Stimulated activated CD4-positive, alpha-beta T cell treated with anti-CD3 and anti-CD28 coated beads, Interleukin-4, amount 100 ng/mL, for 4 hours (primary cell): ENCODE measurements around the gene MALAT1.
A peak's percentile ranks its signal among the peaks of the same experiment; 100 is the strongest.
"Not testable (repeated sequence)": the region's sequence is repeated elsewhere in the genome, so short reads cannot be mapped to it uniquely, and the experiment has no call there.

Experiments used
- DNase-seq, 2 experiments: peaks; one replicate each; pipeline ENCODE4 v3.0.0-alpha.2; 2020

MALAT1 gene

GRCh38 chr11:65522718-65523630, 24.1 kb downstream of the MALAT1 start:
- DNase-seq = peak in 1 of 2 experiments; percentile 62

GRCh38 chr11:65523631-65523968, 24.8 kb downstream of the MALAT1 start:
- not testable (repeated sequence) for DNase-seq

- DNase-seq = no peak
Measured at GRCh38 chr11:65524014-65524740, 25.3 kb downstream of the MALAT1 start.

GRCh38 chr11:65524741-65525545, 26.1 kb downstream of the MALAT1 start, which contains the start of gene SCYL1:
SCYL1 (plus strand) TSS chr11:65525083; CDS start chr11:65525154, 71 bp downstream.
- peak; percentile 74 to 83 for DNase-seq

DNA sequence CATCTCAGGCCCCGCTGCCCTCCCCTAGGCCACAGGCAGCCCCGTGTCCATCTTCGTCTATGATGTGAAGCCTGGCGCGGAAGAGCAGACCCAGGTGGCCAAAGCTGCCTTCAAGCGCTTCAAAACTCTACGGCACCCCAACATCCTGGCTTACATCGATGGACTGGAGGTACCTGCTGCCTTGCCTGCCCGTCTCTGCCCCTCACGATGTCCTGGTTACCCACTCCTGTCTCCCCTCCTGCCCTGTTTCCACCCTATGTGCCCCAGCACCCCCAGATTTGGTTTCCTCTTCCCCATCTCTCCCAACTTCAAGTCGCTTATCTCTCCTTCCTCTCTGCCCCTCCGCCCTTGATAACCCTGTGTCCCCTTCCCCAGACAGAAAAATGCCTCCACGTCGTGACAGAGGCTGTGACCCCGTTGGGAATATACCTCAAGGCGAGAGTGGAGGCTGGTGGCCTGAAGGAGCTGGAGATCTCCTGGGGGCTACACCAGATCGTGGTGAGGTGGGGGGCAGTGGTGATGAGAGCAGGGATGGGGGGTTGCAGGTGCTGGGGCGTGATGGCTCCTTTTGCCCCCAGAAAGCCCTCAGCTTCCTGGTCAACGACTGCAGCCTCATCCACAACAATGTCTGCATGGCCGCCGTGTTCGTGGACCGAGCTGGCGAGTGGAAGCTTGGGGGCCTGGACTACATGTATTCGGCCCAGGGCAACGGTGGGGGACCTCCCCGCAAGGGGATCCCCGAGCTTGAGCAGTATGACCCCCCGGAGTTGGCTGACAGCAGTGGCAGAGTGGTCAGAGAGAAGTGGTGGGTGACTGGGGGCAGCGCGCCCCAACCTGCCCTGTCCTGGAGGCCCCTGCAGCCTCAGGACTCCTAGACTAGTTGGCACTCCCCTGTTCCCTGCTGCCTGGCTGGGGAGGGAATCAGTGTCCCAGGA, 27.0 kb downstream of the MALAT1 start:
- no peak for DNase-seq

DNA sequence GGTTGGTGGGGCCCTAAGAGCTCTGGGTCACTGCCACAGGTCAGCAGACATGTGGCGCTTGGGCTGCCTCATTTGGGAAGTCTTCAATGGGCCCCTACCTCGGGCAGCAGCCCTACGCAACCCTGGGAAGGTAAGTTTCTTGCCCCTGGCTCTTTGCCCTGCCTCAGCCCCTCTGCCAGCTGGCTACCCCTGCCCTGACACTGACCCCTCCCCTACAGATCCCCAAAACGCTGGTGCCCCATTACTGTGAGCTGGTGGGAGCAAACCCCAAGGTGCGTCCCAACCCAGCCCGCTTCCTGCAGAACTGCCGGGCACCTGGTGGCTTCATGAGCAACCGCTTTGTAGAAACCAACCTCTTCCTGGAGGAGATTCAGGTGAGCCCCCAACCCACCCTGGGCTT, 27.9 kb downstream of the MALAT1 start:
- DNase-seq = no peak

DNA sequence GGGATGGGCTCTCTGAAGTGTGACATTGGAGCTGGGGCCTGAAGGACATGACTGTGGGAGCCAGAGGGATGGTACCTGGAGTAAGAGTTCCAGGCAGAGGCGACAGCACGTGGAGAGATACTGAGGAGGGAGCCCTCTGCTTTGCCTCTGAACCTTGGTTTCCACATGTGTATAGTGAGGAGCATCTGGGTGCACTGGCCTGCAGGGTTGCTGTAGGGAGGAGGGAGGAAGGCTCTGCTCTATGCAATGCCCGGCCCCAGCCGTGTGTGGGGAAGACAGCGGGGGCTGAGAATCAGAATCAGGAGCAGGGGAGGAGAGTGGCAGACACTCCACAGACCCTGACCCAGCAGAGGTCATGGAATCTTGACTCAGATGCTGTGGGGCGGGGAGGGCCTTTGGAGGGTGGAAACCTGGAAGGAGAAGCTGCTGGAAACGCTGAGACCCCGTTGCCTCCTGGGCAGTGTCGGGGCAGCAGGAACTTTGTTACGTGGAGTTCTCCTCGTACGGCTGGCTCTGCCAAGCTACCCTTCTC, 30.0 kb downstream of the MALAT1 start:
- DNase-seq = no peak

GRCh38 chr11:65529475-65530156, 30.8 kb downstream of the MALAT1 start:
- DNase-seq = no peak

GRCh38 chr11:65530157-65530496, 31.3 kb downstream of the MALAT1 start:
- DNase-seq = no peak

DNA sequence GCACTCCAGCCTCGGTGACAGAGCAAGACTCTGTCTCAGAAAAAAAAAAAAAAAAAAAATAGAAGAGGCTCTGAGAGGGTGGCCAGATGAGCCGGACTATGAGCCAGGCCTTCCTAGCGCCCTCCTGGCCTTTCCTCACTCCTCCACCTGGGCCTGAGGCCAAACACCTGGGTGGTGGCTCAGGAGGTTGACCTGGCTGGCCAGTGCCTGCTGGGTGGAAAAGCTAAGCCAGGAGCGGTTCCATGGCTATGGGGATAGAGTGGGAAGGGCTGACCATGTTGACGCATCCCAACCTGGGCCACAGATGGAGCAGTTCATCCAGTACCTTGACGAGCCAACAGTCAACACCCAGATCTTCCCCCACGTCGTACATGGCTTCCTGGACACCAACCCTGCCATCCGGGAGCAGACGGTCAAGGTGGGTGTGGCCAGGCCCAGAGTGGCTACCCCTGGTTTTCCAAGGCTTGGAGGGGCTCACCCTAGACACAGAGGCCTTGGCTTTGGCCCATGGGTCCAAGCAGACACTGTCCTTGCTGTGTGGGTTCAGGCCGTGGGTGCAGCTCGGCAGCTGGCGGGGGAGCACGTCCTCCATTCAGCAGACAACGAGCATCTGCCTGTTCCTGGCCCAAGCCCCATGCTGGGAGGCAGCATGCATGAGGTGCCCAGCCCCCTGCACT, 33.7 kb downstream of the MALAT1 start:
- DNase-seq = no peak

DNA sequence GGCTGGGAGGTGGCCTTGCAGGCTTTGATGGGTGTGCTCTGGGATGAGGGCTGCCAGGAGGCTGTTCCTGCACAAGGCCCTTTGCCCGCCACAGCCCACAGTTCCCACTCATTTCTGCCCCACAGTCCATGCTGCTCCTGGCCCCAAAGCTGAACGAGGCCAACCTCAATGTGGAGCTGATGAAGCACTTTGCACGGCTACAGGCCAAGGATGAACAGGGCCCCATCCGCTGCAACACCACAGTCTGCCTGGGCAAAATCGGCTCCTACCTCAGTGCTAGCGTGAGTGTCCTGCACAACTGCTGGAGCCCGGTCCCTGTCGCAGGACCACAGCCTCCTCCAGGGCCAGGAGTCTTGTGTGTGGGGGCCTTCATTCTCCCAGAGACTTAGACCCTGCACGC, 36.3 kb downstream of the MALAT1 start:
- no peak for DNase-seq

DNA sequence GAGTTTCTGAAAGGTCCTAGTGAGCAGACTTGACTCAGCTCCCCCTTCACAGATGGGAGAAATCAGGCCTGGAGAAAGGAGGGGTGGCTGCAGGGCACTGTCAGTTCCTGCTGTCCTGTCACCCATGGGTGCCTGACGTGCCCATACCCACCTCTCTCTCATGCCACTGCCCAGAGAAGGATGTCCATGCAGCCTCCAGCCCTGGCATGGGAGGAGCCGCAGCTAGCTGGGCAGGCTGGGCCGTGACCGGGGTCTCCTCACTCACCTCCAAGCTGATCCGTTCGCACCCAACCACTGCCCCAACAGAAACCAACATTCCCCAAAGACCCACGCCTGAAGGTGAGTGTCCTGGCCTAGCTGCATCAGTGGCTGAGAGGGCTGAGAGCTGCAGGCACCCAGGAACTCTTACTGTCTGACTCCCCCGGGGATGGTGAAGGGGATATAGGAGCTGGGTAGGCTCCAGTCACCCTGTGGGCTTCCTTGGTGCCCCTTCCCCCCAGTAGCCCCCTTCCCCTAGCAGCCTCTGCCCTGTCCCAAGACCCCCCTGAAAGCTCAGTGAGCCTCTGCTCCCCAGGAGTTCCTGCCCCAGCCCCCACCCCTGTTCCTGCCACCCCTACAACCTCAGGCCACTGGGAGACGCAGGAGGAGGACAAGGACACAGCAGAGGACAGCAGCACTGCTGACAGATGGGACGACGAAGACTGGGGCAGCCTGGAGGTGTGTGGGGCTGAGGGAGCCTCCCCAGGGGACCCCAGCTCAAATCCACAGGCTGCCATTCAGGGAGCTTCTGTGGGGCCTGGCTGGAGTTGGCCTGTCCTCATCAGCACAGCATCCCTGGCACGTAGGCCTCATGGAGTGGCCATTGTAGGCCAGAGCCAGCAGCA, 37.8 kb downstream of the MALAT1 start:
- DNase-seq = no peak

DNA sequence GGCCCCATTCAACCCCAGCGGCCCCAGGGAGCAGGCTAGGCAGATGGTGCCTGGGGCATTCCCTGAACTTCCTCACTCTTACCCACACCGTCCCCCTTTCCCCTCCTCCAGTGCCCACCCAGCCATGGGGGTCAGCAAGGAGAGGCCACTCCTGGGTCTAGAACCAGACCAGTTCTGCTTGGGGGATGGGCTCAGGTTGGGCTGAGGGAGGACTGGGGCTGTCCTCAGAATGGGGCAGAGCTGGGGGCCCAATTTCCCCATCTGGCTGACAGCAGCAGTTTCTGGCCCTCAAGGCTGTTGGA, 38.4 kb downstream of the MALAT1 start:
- DNase-seq = no peak

GRCh38 chr11:65537620-65538231, 38.9 kb downstream of the MALAT1 start:
- no peak for DNase-seq

DNA sequence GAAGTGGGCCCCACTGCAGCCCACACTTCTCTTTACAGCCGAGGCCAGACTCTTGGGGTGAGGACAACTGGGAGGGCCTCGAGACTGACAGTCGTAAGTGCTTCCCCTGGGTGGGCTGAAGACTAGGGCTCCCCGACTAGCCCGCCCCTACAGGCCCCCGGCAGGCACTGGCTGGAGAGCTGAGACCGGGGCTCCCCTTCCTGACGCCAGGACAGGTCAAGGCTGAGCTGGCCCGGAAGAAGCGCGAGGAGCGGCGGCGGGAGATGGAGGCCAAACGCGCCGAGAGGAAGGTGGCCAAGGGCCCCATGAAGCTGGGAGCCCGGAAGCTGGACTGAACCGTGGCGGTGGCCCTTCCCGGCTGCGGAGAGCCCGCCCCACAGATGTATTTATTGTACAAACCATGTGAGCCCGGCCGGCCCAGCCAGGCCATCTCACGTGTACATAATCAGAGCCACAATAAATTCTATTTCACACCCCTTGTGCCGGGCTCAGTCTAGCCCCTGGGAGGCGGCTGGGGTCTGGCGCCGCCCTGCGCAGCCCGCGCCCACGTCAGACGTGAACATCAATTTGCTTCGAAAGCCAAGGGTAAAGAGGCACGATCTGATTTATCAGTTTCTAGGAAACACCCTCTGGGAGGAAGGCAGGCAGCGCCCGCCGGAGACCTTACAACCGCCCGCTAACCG, 39.5 kb downstream of the MALAT1 start:
- DNase-seq = no peak

DNA sequence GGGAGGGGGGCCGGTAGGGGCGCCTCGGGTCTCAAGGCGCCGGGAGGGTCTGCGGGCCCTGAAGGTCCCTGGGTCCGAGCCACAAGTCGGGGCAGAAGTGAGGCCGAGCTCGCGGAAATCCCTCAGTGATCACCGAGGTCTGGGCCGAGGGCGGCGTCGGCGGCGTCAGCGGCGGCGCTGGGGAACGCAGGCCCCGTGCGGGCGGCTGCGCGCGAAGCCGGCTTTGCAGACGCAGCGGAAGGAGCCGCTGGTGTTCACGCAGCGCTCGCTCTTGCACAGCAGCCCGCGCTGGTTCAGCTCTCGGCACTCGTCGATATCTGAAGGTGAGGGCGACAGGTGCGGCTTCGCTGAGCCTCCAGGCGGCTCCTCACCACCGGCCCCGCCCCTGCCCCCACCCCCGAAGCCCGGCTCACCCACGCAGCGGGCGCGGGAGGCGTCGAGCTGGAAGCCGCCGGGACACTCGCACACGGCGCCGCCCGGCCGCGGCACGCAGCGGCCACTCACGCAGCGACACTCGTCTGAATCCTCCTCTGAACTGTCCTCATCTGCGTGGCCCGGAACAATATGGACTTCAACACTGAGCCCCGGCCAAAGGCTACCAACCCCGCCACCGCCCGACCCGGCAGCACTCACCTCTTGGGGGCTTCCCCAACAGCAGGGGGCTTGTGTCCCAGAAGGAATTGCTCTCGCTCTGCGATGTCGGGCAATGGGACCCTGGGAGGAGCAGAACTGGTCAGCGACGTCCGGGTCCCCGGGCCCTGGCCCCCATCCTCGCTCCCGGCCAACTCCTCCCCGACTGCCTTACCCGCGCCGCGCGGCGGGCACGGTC, 40.3 kb downstream of the MALAT1 start:
- DNase-seq = no peak

DNA sequence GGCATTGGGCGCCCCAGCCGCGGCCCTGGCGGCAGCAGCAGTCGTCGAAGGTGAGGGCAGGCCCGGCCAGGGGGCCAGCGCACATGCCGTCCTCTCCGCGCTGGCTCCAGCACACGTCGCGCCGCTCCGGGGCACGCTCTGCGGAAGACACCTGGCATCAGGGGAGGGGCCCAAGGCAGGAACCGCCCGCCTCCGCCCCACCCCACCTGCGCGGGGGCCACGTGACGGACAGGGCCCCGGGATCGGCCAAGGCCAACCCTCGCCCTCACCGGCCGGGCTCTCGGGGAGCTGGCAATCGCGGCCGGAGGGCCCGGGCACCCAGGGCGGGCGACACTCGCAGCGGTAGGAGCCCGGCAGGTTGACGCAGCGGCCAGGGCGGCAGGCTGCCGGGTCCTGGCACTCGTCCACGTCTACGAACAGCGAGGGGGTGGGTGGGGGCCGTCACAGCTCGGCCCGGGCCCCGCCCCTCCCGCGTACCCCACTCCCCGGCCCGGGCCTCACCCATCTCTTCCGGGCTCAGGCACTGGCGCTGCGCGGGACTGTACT, 41.0 kb downstream of the MALAT1 start:
- DNase-seq = no peak
